ENCODE results near the gene AQP7. TPM values are rescaled to one million over a fixed set of nuclear protein-coding genes. Genes with fewer than 3 reads are reported as not detected.
"Not testable (repeated sequence)": the region's sequence is repeated elsewhere in the genome, so short reads cannot be mapped to it uniquely, and the experiment has no call there.

The AQP7 gene
- total RNA-seq, 1 donor from 2014 or later = not detected

- DNase-seq (ENCODE audit: low read depth, low spot score) = no peak
Measured at GRCh38 chr9:33375841-33376321, 26.5 kb downstream of the AQP7 start.

- no peak for DNase-seq (ENCODE audit: low read depth, low spot score)
Measured at GRCh38 chr9:33375238-33375840, 27.0 kb downstream of the AQP7 start.

- peak; percentile 60 for DNase-seq (ENCODE audit: low read depth, low spot score)
Measured at GRCh38 chr9:33374634-33375237, 27.6 kb downstream of the AQP7 start.

- DNase-seq (ENCODE audit: low read depth, low spot score) = no peak
Measured at GRCh38 chr9:33374190-33374589, 28.2 kb downstream of the AQP7 start.

GRCh38 chr9:33372900-33373299, 29.5 kb downstream of the AQP7 start:
- no peak for DNase-seq (ENCODE audit: low read depth, low spot score)

GRCh38 chr9:33366979-33367480, 35.3 kb downstream of the AQP7 start:
- no peak for DNase-seq (ENCODE audit: low read depth, low spot score)

- DNase-seq (ENCODE audit: low read depth, low spot score) = not testable (repeated sequence)
Measured at GRCh38 chr9:33364814-33365213, 37.6 kb downstream of the AQP7 start.

- DNase-seq (ENCODE audit: low read depth, low spot score) = no peak
Measured at GRCh38 chr9:33364127-33364526, 38.2 kb downstream of the AQP7 start.

GRCh38 chr9:33358641-33359040, 43.7 kb downstream of the AQP7 start:
- not testable (repeated sequence) for DNase-seq (ENCODE audit: low read depth, low spot score)

GRCh38 chr9:33355933-33356332, 46.4 kb downstream of the AQP7 start:
- DNase-seq (ENCODE audit: low read depth, low spot score) = no peak

- DNase-seq (ENCODE audit: low read depth, low spot score) = no peak
Measured at GRCh38 chr9:33354651-33355211, 47.6 kb downstream of the AQP7 start.

GRCh38 chr9:33351547-33351946, 50.8 kb downstream of the AQP7 start:
- no peak for DNase-seq (ENCODE audit: low read depth, low spot score)

- DNase-seq (ENCODE audit: low read depth, low spot score) = no peak
Measured at GRCh38 chr9:33350310-33350709, 52.1 kb downstream of the AQP7 start.

- DNase-seq (ENCODE audit: low read depth, low spot score) = no peak
Measured at GRCh38 chr9:33349743-33350142, 52.6 kb downstream of the AQP7 start.

- DNase-seq (ENCODE audit: low read depth, low spot score) = no peak
Measured at GRCh38 chr9:33348998-33349397, 53.4 kb downstream of the AQP7 start.

- DNase-seq (ENCODE audit: low read depth, low spot score) = no peak
Measured at GRCh38 chr9:33346564-33346963, 55.8 kb downstream of the AQP7 start.

- no peak for DNase-seq (ENCODE audit: low read depth, low spot score)
Measured at GRCh38 chr9:33344145-33344544, 58.2 kb downstream of the AQP7 start.

GRCh38 chr9:33341182-33341581, 61.2 kb downstream of the AQP7 start:
- no peak for DNase-seq (ENCODE audit: low read depth, low spot score)

GRCh38 chr9:33340186-33340585, 62.2 kb downstream of the AQP7 start:
- no peak for DNase-seq (ENCODE audit: low read depth, low spot score)
